Endodermal cell (in vitro differentiated cells): ENCODE measurements around the gene EEFSEC. TPM values are rescaled to one million over a fixed set of nuclear protein-coding genes. Genes with fewer than 3 reads are reported as not detected.

Source experiments
- DNase-seq: peaks from one replicate; pipeline ENCODE4 v3.0.0-alpha.2; 2017
- H3K27ac ChIP-seq: 2 replicates; pipeline ENCODE4 v1.5.1; 2013; ENCODE audit warnings: mild to moderate bottlenecking, low read depth, low read length, moderate library complexity
- H3K27me3 ChIP-seq: 2 replicates; pipeline ENCODE4 v1.6.1; 2013; ENCODE audit warnings: mild to moderate bottlenecking, low read length, moderate library complexity; ENCODE audit not compliant: insufficient read depth, control insufficient read depth, poor library complexity, severe bottlenecking
- H3K36me3 ChIP-seq: 2 replicates; pipeline ENCODE4 v1.7.0; 2013; ENCODE audit warnings: mild to moderate bottlenecking, low read length, moderate library complexity; ENCODE audit not compliant: control insufficient read depth, insufficient read depth
- H3K4me1 ChIP-seq: one replicate; pipeline ENCODE4 v1.7.0; 2013; ENCODE audit warnings: low read length; ENCODE audit not compliant: control insufficient read depth, insufficient read depth
- H3K4me3 ChIP-seq: 2 replicates; pipeline ENCODE4 v1.5.1; 2013; ENCODE audit warnings: mild to moderate bottlenecking, low read length, moderate library complexity
- H3K9ac ChIP-seq: 2 replicates; pipeline ENCODE4 v1.6.1; 2013; ENCODE audit warnings: mild to moderate bottlenecking, low read length, moderate library complexity; ENCODE audit not compliant: poor library complexity, severe bottlenecking; ENCODE audit errors: extremely low read depth
- H3K9me3 ChIP-seq: 2 replicates; pipeline ENCODE4 v1.6.1; 2013; ENCODE audit warnings: mild to moderate bottlenecking, low read length, moderate library complexity; ENCODE audit not compliant: control insufficient read depth
- H3K27ac Mint-ChIP-seq: 2 replicates; pipeline ENCODE4 v1.8.0; 2020; ENCODE audit warnings: mixed read lengths
- H3K27me3 Mint-ChIP-seq: 2 replicates; pipeline ENCODE4 v1.8.0; 2021; ENCODE audit warnings: mild to moderate bottlenecking, mixed read lengths; ENCODE audit not compliant: insufficient read depth
- H3K36me3 Mint-ChIP-seq: 2 replicates; pipeline ENCODE4 v1.8.0; 2020; ENCODE audit warnings: low read depth, mixed read lengths
- H3K4me1 Mint-ChIP-seq: 2 replicates; pipeline ENCODE4 v1.8.0; 2020; ENCODE audit warnings: mixed read lengths
- H3K4me3 Mint-ChIP-seq: 2 replicates; pipeline ENCODE4 v1.8.0; 2020; ENCODE audit warnings: mild to moderate bottlenecking, moderate library complexity, mixed read lengths
- H3K9me3 Mint-ChIP-seq: 2 replicates; pipeline ENCODE4 v1.8.0; 2020; ENCODE audit warnings: mild to moderate bottlenecking, mixed read lengths
- WGBS, 2 experiments: methylation state at CpG; one replicate each; pipeline versions ENCODE4 v1.1.5 to v1.1.7; 2013; ENCODE audit warnings: missing lambda C conversion rate in 2 of 2, mixed read lengths in 1 of 2; ENCODE audit not compliant: insufficient coverage in 1 of 2, insufficient read length in 1 of 2; 5-methylcytosine and 5-hydroxymethylcytosine counted together
- total RNA-seq, 2 donors: library from RNA; stranded (reverse); fragmentation: NEBNext Ultra II Directional in 1 of 2; extraction: Animal tissue kit (Norgen Biotek cat#: 25700) in 1 of 2; gene quantifications; 2 replicates in 1 of 2; 3 replicates in 1 of 2; pipeline ENCODE4 v1.2.1, GENCODE V29; 2021
- TF ChIP-seq, protein P1 (sequence below): fragments of 200-600 bp; sonication (generic); conservative IDR thresholded peaks from 2 replicates; pipeline ENCODE4 v1.5.0; 2021; ENCODE audit warnings: antibody characterized with exemption, mild to moderate bottlenecking

The EEFSEC gene
- total RNA-seq, 2 donors from 2014 or later = 11.9 to 15.8 TPM

DNA sequence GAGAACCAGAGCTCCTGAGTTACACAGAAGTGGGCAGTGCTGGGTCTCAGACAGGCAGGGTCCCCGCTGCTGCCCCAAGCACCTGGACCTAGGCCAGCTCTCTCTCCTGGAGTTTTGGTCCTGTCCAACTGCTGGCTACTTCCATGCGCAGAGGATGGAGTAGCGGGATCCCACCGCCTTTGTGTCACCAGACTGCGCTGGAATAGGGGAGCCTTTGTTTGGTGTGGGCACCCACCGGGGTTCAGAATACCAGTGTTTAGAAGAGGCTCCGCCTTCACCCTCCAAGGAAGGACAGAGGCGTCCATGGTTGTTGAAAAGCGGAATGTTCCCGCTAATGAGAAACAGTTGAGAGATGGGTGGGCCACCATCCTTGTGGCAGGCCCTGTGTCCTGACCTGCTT is 159.0 kb downstream of the EEFSEC start:
- no peaks in the 10 kb centered on the region for H3K9me3 ChIP-seq
- H3K4me1 ChIP-seq = peaks cover 3% of the 10 kb centered on the region
- H3K9ac ChIP-seq = no peak overlapping the region
- H3K36me3 ChIP-seq = no peaks in the 10 kb centered on the region
- peak; percentile 28 for DNase-seq
- H3K9me3 Mint-ChIP-seq = no peaks in the 10 kb centered on the region
- no peaks in the 10 kb centered on the region for H3K4me1 Mint-ChIP-seq
- no peak overlapping the region for H3K27ac ChIP-seq
- no peak overlapping the region for H3K27ac Mint-ChIP-seq
- no peaks in the 10 kb centered on the region for H3K27me3 Mint-ChIP-seq
- TF ChIP-seq, protein P1, sequence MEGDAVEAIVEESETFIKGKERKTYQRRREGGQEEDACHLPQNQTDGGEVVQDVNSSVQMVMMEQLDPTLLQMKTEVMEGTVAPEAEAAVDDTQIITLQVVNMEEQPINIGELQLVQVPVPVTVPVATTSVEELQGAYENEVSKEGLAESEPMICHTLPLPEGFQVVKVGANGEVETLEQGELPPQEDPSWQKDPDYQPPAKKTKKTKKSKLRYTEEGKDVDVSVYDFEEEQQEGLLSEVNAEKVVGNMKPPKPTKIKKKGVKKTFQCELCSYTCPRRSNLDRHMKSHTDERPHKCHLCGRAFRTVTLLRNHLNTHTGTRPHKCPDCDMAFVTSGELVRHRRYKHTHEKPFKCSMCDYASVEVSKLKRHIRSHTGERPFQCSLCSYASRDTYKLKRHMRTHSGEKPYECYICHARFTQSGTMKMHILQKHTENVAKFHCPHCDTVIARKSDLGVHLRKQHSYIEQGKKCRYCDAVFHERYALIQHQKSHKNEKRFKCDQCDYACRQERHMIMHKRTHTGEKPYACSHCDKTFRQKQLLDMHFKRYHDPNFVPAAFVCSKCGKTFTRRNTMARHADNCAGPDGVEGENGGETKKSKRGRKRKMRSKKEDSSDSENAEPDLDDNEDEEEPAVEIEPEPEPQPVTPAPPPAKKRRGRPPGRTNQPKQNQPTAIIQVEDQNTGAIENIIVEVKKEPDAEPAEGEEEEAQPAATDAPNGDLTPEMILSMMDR = no peak
- WGBS, 2 experiments = 88 to 92% methylated on average over 8 to 10 of the region's 10 CpGs
- H3K4me3 ChIP-seq = no peak overlapping the region
- H3K27me3 ChIP-seq = no peaks in the 10 kb centered on the region
- no peaks in the 10 kb centered on the region for H3K36me3 Mint-ChIP-seq
- H3K4me3 Mint-ChIP-seq = no peak overlapping the region

DNA sequence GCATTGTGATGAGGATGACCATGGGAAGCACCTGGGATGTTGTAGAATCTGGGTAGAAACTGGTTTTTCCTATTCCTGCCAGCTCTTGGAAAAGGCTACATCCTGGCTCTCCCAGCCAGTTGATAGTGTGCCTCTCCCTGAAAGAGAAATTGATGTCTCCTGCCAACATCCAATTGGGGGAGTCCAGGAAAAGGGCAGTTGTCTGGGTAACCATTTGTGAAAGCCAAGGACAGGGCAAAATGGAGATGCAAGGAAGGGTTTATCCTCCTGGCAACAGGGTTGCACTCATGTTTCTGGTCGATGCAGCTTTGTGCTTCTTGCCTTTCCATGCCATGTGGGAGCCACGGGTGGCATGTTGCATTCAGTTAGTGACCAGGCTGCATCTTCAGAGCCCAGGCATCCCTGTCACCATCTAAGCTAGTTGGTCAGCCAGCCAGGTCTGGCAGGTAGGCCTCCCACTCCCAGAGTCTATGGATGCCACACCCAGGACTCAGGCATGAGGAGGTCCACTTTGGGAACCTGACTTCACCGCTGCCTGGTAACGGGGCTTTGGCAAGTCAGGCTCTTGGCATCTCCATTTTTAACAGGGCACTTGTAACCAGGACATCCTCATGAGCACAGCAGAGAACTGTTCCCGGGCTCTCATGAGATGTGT is 159.9 kb downstream of the EEFSEC start:
- Histone ChIP-seq H3K4me1 (peaks cover 3% of the 10 kb centered on the region), H3K36me3 (no peaks in the 10 kb centered on the region), H3K27me3 (no peaks in the 10 kb centered on the region), H3K9ac (no peak overlapping the region), H3K4me3 (no peak overlapping the region), H3K9me3 (no peaks in the 10 kb centered on the region), H3K27ac (no peak overlapping the region)
- TF ChIP-seq, protein P1 = no peak
- H3K9me3 Mint-ChIP-seq = no peaks in the 10 kb centered on the region
- H3K27ac Mint-ChIP-seq = no peak overlapping the region
- WGBS, 2 experiments = 89 to 100% methylated on average over 2 to 5 of the region's 5 CpGs
- H3K4me3 Mint-ChIP-seq = no peak overlapping the region
- peak; percentile 19 for DNase-seq
- no peaks in the 10 kb centered on the region for H3K27me3 Mint-ChIP-seq
- H3K36me3 Mint-ChIP-seq = no peaks in the 10 kb centered on the region
- H3K4me1 Mint-ChIP-seq = no peaks in the 10 kb centered on the region

DNA sequence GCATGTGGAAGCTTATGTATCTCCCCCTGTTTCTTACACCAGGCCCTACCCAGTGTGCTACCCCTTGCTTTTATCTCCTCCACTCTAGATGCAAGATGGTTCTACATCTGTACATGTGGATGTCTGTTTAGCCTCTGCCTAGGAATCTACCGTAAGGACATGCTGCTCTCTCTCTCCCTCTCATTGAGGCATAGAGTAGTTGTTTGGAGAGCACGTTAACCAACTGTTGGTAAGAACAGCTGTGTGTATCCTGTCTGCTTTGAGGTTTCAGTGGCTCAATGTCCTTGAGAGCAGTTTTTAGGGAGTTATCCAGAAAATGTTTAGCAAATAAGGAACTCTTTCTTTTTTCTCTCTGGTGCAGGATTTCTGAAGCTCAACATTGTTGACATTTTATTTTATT is 160.7 kb downstream of the EEFSEC start:
- Mint-ChIP-seq H3K4me1 (no peaks in the 10 kb centered on the region), H3K4me3 (no peak overlapping the region), H3K27me3 (no peaks in the 10 kb centered on the region), H3K27ac (no peak overlapping the region), H3K36me3 (no peaks in the 10 kb centered on the region), H3K9me3 (no peaks in the 10 kb centered on the region)
- 90 to 92% methylated on average over 2 of the region's 2 CpGs for WGBS, 2 experiments
- no peak for DNase-seq
- Histone ChIP-seq H3K36me3 (no peaks in the 10 kb centered on the region), H3K9me3 (no peaks in the 10 kb centered on the region), H3K27me3 (no peaks in the 10 kb centered on the region), H3K9ac (no peak overlapping the region), H3K4me3 (no peak overlapping the region), H3K4me1 (peaks cover 3% of the 10 kb centered on the region), H3K27ac (no peak overlapping the region)
- TF ChIP-seq, protein P1 = no peak
